ENCODE results near the gene ASB1. TPM values are rescaled to one million over a fixed set of nuclear protein-coding genes. Genes with fewer than 3 reads are reported as not detected.
"Not testable (repeated sequence)": the region's sequence is repeated elsewhere in the genome, so short reads cannot be mapped to it uniquely, and the experiment has no call there.

The ASB1 gene
- total RNA-seq, 1 donor, result 45.5 TPM

DNA sequence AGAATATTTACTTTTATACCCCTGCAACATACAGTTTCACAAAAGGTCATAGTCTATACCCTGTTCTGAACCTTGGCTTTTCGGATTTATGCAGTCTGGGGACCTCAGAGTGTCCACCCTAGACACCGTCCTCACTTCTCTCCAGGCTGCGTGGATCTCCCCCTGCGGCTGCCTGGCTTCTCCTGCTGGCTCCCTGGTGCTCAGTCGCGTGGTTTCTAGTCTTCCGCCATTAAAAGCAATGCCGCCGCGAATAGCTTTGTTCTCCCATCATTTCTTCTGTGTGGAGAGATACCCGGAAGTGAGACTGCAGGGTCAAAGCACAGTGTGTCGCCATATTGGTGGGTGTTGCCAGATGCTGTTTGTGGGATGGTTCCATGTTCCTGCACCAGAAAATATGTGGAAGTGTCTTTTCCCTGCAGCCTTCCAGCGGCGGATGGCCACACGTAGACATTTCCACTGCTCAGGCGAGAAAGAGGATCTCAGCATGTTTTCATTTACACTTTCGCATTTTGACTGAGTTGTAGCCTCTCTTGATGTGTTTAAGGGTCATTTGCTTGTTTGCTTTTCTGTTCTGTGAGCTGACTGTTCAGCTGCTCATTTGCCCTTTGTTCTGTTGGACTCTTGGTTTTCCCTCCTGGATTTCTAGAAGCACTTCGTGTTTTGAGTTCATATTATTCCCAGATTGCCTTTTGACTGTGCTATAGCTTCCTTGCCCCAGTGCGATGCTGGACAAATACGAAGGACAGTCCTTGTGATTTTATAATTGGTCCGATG, 22.9 kb upstream of the ASB1 start:
- TF ChIP-seq, protein P1, sequence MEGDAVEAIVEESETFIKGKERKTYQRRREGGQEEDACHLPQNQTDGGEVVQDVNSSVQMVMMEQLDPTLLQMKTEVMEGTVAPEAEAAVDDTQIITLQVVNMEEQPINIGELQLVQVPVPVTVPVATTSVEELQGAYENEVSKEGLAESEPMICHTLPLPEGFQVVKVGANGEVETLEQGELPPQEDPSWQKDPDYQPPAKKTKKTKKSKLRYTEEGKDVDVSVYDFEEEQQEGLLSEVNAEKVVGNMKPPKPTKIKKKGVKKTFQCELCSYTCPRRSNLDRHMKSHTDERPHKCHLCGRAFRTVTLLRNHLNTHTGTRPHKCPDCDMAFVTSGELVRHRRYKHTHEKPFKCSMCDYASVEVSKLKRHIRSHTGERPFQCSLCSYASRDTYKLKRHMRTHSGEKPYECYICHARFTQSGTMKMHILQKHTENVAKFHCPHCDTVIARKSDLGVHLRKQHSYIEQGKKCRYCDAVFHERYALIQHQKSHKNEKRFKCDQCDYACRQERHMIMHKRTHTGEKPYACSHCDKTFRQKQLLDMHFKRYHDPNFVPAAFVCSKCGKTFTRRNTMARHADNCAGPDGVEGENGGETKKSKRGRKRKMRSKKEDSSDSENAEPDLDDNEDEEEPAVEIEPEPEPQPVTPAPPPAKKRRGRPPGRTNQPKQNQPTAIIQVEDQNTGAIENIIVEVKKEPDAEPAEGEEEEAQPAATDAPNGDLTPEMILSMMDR (IDR thresholded peaks at IDR 0.05; ENCODE audit: insufficient read depth, low read length), result no peak
- H3K4me3 ChIP-seq (ENCODE audit: low read depth, low read length), result no peak overlapping the region
- DNase-seq (ENCODE audit: low read depth), result no peak

DNA sequence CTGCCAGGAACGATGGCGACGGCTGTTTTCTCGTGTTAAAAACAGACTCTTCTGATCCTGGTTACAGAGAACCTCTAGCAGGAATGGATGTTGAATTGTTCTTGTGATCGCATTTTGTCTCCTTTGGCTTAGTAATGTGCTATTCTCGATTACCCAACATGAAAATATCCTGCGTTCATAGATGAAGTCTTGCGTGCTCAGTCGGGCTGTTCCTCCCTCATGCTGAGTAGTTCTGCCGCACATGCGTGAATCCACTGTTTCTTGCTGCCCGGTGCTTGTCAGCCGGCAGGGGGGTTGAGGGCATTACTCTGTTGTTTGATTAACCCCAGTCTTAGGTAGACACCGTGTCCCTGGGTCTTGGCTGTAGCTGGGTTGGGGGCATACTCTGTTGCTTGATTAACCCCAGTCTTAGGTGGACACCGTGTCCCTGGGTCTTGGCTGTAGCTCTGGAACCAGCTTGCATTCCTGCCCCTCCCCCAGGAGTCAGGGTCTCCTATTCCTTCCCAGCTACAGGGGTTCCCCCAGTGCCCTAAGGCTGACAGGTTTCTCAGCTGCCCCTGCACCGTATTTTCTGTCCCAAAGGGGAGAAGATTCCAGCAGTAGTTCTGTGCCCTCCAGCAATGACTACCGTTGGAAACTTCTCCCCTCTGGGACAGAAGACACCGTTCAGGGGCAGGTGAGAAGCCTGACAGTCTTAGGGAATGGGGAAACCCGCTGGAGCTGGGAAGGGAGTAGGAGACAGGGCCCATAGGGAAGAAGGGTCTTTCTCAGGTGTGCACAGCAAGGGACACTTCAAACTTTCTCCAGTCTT, 22.1 kb upstream of the ASB1 start:
- DNase-seq (ENCODE audit: low read depth), result no peak
- TF ChIP-seq, protein P1 (IDR thresholded peaks at IDR 0.05; ENCODE audit: insufficient read depth, low read length), result no peak

DNA sequence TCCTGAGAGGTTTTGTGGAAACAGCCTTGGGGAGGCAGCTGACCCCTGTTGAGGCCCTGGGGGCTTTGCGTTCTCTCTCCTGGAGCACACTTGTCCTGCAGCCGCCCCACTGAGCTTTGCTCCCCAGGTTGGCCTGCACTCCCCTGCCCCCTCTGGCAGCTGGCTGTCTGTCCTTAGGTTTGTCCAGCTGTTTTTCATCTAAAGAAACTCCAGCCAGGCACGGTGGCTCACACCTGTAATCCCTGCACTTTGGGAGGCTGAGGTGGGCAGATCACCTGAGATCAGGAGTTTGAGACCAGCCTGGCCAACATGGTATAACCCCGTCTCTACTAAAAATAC, 21.5 kb upstream of the ASB1 start:
- H3K4me3 ChIP-seq (ENCODE audit: low read depth, low read length); DNase-seq (ENCODE audit: low read depth): not testable (repeated sequence)

More for the DNA sequence above, 22.1 kb upstream of the ASB1 start:
- H3K4me3 ChIP-seq (ENCODE audit: low read depth, low read length), result no peak overlapping the region

DNA sequence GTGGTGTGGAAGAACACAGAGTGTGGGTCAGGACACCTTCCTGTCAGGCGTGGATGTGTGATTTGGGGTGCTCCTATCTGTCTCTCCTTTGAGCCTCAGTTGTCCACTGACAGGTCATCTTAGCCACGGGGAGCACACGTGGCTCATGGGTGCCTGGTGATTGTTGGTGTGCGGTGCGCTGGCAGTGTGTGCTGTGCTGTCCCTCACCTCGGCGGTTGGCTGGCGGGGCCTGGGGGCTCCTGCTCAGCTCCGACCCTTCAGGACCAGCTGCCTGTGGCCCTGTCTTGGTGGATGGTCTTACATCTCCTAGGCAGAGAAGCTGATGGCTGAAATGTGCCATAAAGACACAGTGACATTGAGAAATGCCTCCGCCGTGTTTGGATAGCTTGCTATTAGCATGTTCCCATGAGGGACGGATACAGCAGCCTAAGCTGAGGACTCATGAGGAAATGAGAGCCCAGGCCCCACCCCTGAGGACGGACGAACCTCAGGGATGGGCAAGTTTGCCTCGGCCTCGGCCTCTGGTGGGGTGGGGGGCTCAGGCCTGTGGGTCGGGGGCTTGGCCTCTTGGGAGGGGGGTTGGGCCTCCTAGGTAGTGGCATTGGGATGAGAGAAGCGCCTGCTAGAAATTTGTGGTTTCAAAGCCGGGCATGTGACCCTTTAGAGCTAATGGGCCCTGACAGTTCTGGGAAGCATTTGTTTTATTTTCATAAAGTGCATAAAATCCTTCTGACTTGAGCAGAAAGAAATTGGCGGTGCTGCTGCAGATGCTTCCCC, 20.3 kb upstream of the ASB1 start:
- H3K4me3 ChIP-seq (ENCODE audit: low read depth, low read length), result no peak overlapping the region
- TF ChIP-seq, protein P1 (IDR thresholded peaks at IDR 0.05; ENCODE audit: insufficient read depth, low read length), result no peak
- no peak for DNase-seq (ENCODE audit: low read depth)

DNA sequence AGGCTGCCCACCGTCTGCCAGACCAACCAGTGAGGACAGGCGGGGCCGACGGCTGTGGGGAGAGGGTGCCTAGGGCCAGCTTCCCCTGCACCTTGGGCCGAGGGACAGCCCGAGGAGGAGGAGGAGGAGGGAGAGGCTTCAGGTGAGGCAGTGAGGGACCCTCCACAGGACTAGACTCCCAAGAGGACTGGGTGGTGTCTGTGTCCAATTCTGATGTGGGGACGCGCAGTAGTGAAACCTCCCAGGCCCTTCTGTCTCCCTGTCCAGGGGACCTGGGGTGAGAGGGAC, 19.8 kb upstream of the ASB1 start:
- no peak overlapping the region for H3K4me3 ChIP-seq (ENCODE audit: low read depth, low read length)
- TF ChIP-seq, protein P1 (IDR thresholded peaks at IDR 0.05; ENCODE audit: insufficient read depth, low read length), result no peak
- DNase-seq (ENCODE audit: low read depth), result no peak

DNA sequence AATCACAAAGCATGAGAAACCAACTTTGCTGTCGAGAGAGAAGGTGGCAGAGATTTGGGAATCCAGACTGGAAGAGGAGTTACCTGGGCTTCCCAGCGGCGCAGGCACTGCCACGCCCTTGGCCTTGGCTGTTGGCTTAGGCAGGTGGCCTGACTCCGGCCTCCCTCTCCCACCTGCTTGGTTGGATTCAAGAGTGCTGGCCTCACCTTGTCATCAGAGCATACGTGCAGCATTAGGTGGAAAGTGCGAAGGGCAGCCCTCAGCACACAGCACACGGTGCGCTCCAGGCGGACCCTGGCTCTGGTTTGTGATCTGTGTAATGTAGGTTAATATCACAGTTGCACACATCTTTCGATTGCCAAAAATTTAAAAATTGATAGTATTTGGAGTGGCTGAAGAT, 19.2 kb upstream of the ASB1 start:
- no peak overlapping the region for H3K4me3 ChIP-seq (ENCODE audit: low read depth, low read length)
- TF ChIP-seq, protein P1 (IDR thresholded peaks at IDR 0.05; ENCODE audit: insufficient read depth, low read length), result no peak
- DNase-seq (ENCODE audit: low read depth), result no peak

Data from fibroblast of the aortic adventitia (primary cell).